Astrocyte (in vitro differentiated cells and primary cell): ENCODE measurements around the gene BPIFA3. TPM values are rescaled to one million over a fixed set of nuclear protein-coding genes. Genes with fewer than 3 reads are reported as not detected.

Experiments
- DNase-seq: peaks from one replicate; pipeline ENCODE4 v3.0.0-alpha.2; 2010; ENCODE audit warnings: low read depth
- FAIRE-seq: peaks from 2 replicates; lab custom pipeline; 2011; peaks lifted over from hg19 to GRCh38; lab: Jason Lieb, UNC
- H2AFZ ChIP-seq: 2 replicates; pipeline ENCODE4 v1.6.0; 2012; ENCODE audit warnings: low read depth, low read length, inconsistent platforms
- H3K27ac ChIP-seq: 2 replicates; pipeline ENCODE4 v1.5.1; 2011; ENCODE audit warnings: low read depth, low read length, inconsistent platforms
- H3K27me3 ChIP-seq: 2 replicates; pipeline ENCODE4 v1.6.0; 2011; ENCODE audit warnings: low read length, inconsistent platforms; ENCODE audit not compliant: insufficient read depth
- H3K36me3 ChIP-seq: 2 replicates; pipeline ENCODE4 v1.5.1; 2011; ENCODE audit warnings: low read length, inconsistent platforms; ENCODE audit not compliant: insufficient read depth
- H3K4me1 ChIP-seq: 2 replicates; pipeline ENCODE4 v1.5.1; 2011; ENCODE audit warnings: low read length, inconsistent platforms; ENCODE audit not compliant: insufficient read depth
- H3K4me2 ChIP-seq: 2 replicates; pipeline ENCODE4 v1.6.0; 2012; ENCODE audit warnings: low read length, inconsistent platforms
- H3K4me3 ChIP-seq: 2 replicates; pipeline ENCODE4 v1.5.1; 2011; ENCODE audit warnings: low read depth, mild to moderate bottlenecking, low read length, inconsistent platforms; ENCODE audit not compliant: insufficient read depth
- H3K79me2 ChIP-seq: 2 replicates; pipeline ENCODE4 v1.6.0; 2012; ENCODE audit warnings: mild to moderate bottlenecking, low read length, inconsistent platforms; ENCODE audit not compliant: insufficient read depth
- H3K9ac ChIP-seq: 2 replicates; pipeline ENCODE4 v1.6.0; 2012; ENCODE audit warnings: mild to moderate bottlenecking, low read length, inconsistent platforms
- H3K9me3 ChIP-seq: 2 replicates; pipeline ENCODE4 v1.5.1; 2012; ENCODE audit warnings: low read depth, mild to moderate bottlenecking, low read length, inconsistent platforms; ENCODE audit not compliant: insufficient read depth
- H4K20me1 ChIP-seq: 2 replicates; pipeline ENCODE4 v1.6.0; 2012; ENCODE audit warnings: low read length, inconsistent platforms; ENCODE audit not compliant: insufficient read depth
- H3K27ac Mint-ChIP-seq: one replicate; pipeline ENCODE4 v1.8.0; 2021; ENCODE audit warnings: mild to moderate bottlenecking, mixed read lengths; ENCODE audit not compliant: unreplicated experiment
- H3K27me3 Mint-ChIP-seq: one replicate; pipeline ENCODE4 v1.8.0; 2021; ENCODE audit warnings: low read depth, mixed read lengths; ENCODE audit not compliant: unreplicated experiment
- H3K36me3 Mint-ChIP-seq: one replicate; pipeline ENCODE4 v1.8.0; 2021; ENCODE audit warnings: low read depth, mixed read lengths; ENCODE audit not compliant: unreplicated experiment
- H3K4me1 Mint-ChIP-seq: one replicate; pipeline ENCODE4 v1.8.0; 2021; ENCODE audit warnings: low read depth, mixed read lengths; ENCODE audit not compliant: unreplicated experiment
- H3K4me3 Mint-ChIP-seq: one replicate; pipeline ENCODE4 v1.8.0; 2021; ENCODE audit warnings: mild to moderate bottlenecking, moderate library complexity, mixed read lengths; ENCODE audit not compliant: unreplicated experiment
- H3K9me3 Mint-ChIP-seq: one replicate; pipeline ENCODE4 v1.8.0; 2021; ENCODE audit warnings: mild to moderate bottlenecking, mixed read lengths; ENCODE audit not compliant: unreplicated experiment
- EZH2 ChIP-seq: IDR thresholded peaks from 2 replicates; pipeline ENCODE4 v1.6.1; 2012; ENCODE audit warnings: mild to moderate bottlenecking, low read length, inconsistent platforms; ENCODE audit not compliant: insufficient read depth
- total RNA-seq: library from RNA; stranded (reverse); gene quantifications from 2 replicates; pipeline ENCODE4 v1.2.1, GENCODE V29; 2021
- TF ChIP-seq, protein P1 (sequence below): IDR thresholded peaks from 2 replicates; pipeline ENCODE4 v1.5.1; 2011; ENCODE audit warnings: low read depth, mild to moderate bottlenecking, inconsistent platforms, low read length, moderate library complexity; ENCODE audit not compliant: insufficient read depth

BPIFA3 gene
- total RNA-seq, 1 donor from 2014 or later = not detected

DNA sequence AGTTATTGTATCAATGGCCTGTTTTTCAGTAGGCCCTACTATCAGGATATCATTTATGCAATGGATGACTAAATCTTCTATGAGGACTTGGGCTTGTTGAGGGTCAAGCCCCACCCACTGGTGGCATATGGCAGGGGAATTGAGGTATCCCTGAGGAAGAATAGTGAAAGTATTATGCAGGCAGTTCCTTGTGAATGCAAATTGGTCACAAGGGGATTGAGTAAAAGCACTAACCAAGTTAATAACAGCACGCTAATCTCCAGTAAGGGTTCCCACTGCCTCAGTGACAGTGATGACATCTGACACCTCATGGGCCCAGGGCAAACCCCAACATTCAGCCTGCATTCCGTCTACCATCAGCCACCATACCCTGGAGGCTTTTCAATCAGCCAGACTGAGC, 33.5 kb downstream of the BPIFA3 start:
- no peak overlapping the region for H3K4me2 ChIP-seq
- H4K20me1 ChIP-seq = no peaks in the 10 kb centered on the region
- H3K27me3 ChIP-seq = no peaks in the 10 kb centered on the region
- no peaks in the 10 kb centered on the region for H3K9me3 ChIP-seq
- Mint-ChIP-seq H3K36me3 (no peaks in the 10 kb centered on the region), H3K27ac (no peak overlapping the region), H3K4me1 (no peaks in the 10 kb centered on the region), H3K27me3 (peaks cover 25% of the 10 kb centered on the region), H3K4me3 (no peak overlapping the region), H3K9me3 (peaks cover 1% of the 10 kb centered on the region)
- H2AFZ ChIP-seq = no peak overlapping the region
- no peak overlapping the region for H3K9ac ChIP-seq
- no peak for FAIRE-seq
- no peak overlapping the region for H3K4me3 ChIP-seq
- H3K36me3 ChIP-seq = no peaks in the 10 kb centered on the region
- H3K4me1 ChIP-seq = no peaks in the 10 kb centered on the region
- no peak for DNase-seq
- H3K27ac ChIP-seq = no peak overlapping the region
- TF ChIP-seq, protein P1, sequence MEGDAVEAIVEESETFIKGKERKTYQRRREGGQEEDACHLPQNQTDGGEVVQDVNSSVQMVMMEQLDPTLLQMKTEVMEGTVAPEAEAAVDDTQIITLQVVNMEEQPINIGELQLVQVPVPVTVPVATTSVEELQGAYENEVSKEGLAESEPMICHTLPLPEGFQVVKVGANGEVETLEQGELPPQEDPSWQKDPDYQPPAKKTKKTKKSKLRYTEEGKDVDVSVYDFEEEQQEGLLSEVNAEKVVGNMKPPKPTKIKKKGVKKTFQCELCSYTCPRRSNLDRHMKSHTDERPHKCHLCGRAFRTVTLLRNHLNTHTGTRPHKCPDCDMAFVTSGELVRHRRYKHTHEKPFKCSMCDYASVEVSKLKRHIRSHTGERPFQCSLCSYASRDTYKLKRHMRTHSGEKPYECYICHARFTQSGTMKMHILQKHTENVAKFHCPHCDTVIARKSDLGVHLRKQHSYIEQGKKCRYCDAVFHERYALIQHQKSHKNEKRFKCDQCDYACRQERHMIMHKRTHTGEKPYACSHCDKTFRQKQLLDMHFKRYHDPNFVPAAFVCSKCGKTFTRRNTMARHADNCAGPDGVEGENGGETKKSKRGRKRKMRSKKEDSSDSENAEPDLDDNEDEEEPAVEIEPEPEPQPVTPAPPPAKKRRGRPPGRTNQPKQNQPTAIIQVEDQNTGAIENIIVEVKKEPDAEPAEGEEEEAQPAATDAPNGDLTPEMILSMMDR = no peak
- TF ChIP-seq EZH2 = no peak
- H3K79me2 ChIP-seq = no peaks in the 10 kb centered on the region

DNA sequence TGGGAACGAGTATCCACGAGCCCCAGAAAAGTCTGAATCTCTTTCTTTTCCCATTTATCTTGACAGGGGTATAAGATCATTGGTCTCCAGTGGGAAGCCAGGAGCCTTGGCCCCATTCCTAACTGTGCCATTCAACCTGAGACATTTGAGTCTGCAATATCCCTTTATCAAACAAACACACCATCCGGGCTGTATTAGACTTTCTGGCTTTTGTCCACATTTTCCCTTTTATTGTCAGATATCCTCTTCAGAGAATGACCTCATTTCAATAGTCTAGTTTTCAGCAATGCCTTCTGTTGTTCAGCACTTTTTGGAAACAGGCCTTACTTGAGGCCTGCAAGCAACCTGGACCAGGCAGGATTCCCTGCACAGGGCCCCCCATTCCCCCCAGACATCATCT, 34.3 kb downstream of the BPIFA3 start:
- TF ChIP-seq EZH2 = no peak
- TF ChIP-seq, protein P1 = no peak
- no peak overlapping the region for H3K4me3 Mint-ChIP-seq

DNA sequence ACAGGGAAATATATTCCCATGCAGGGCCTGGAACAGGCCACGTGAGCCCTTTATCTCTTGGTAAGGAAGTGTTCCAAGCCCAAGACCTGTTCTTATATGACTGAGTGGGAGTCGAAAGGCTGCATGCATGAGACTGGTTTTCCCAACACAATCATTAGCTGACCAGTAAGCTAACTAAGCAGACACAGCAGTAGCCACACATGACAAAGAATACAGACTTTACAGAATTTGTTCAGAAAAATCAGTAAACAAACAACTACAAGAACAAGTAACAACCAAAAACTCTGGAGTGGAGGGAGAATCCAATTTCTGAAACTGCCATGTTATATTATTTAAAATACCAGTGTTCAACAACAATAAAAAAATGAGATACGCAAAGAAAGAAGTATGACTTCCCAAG, 35.3 kb downstream of the BPIFA3 start:
- TF ChIP-seq EZH2 = no peak
- TF ChIP-seq, protein P1 = no peak
- Histone ChIP-seq H3K4me2 (no peak overlapping the region), H3K27ac (no peak overlapping the region), H2AFZ (no peak overlapping the region), H3K9ac (no peak overlapping the region), H3K9me3 (no peaks in the 10 kb centered on the region), H3K79me2 (no peaks in the 10 kb centered on the region), H3K4me1 (no peaks in the 10 kb centered on the region), H3K36me3 (no peaks in the 10 kb centered on the region), H3K27me3 (no peaks in the 10 kb centered on the region), H4K20me1 (no peaks in the 10 kb centered on the region), H3K4me3 (no peak overlapping the region)
- FAIRE-seq = no peak
- H3K9me3 Mint-ChIP-seq = peaks cover 1% of the 10 kb centered on the region
- no peak overlapping the region for H3K27ac Mint-ChIP-seq
- H3K27me3 Mint-ChIP-seq = peaks cover 19% of the 10 kb centered on the region
- H3K4me3 Mint-ChIP-seq = no peak overlapping the region
- H3K4me1 Mint-ChIP-seq = no peaks in the 10 kb centered on the region
- no peak for DNase-seq
- H3K36me3 Mint-ChIP-seq = no peaks in the 10 kb centered on the region

More for the DNA sequence above, 34.3 kb downstream of the BPIFA3 start:
- no peaks in the 10 kb centered on the region for H3K4me1 Mint-ChIP-seq
- H3K36me3 Mint-ChIP-seq = no peaks in the 10 kb centered on the region
- H3K4me3 ChIP-seq = no peak overlapping the region
- no peaks in the 10 kb centered on the region for H4K20me1 ChIP-seq
- DNase-seq (no peak), FAIRE-seq (no peak)
- no peaks in the 10 kb centered on the region for H3K79me2 ChIP-seq
- H3K4me1 ChIP-seq = no peaks in the 10 kb centered on the region
- H3K9me3 ChIP-seq = no peaks in the 10 kb centered on the region
- H2AFZ ChIP-seq = no peak overlapping the region
- H3K9ac ChIP-seq = no peak overlapping the region
- H3K4me2 ChIP-seq = no peak overlapping the region
- peaks cover 1% of the 10 kb centered on the region for H3K9me3 Mint-ChIP-seq
- peaks cover 17% of the 10 kb centered on the region for H3K27me3 Mint-ChIP-seq
- no peak overlapping the region for H3K27ac ChIP-seq
- H3K27ac Mint-ChIP-seq = no peak overlapping the region
- no peaks in the 10 kb centered on the region for H3K27me3 ChIP-seq
- H3K36me3 ChIP-seq = no peaks in the 10 kb centered on the region
